H9 (cell line): ENCODE results near the gene GALNT12. TPM values are rescaled to one million over a fixed set of nuclear protein-coding genes. Genes with fewer than 3 reads are reported as not detected.

Experiments used
- DNase-seq: peaks from one replicate; pipeline ENCODE4 v3.0.0-alpha.2; 2017
- H2AFZ ChIP-seq: one replicate; pipeline ENCODE4 v1.6.1; 2013; ENCODE audit warnings: mild to moderate bottlenecking, low read length, control low read depth, moderate library complexity
- H2AK5ac ChIP-seq: 2 replicates; pipeline ENCODE4 v1.6.1; 2013; ENCODE audit warnings: low read length, control low read depth, mixed read lengths; ENCODE audit not compliant: insufficient read length
- H2BK120ac ChIP-seq: one replicate; pipeline ENCODE4 v1.6.1; 2013; ENCODE audit warnings: low read depth, mild to moderate bottlenecking, low read length, control low read depth, inconsistent platforms; ENCODE audit not compliant: poor library complexity, severe bottlenecking
- H2BK12ac ChIP-seq: 2 replicates; pipeline ENCODE4 v1.6.1; 2013; ENCODE audit warnings: low read length, control low read depth, mixed read lengths, low read depth; ENCODE audit not compliant: insufficient read length
- H2BK15ac ChIP-seq: 2 replicates; pipeline ENCODE4 v1.6.1; 2013; ENCODE audit warnings: low read depth, low read length, control low read depth
- H2BK20ac ChIP-seq: one replicate; pipeline ENCODE4 v1.6.1; 2013; ENCODE audit warnings: low read depth, mild to moderate bottlenecking, low read length, control low read depth, inconsistent platforms; ENCODE audit not compliant: poor library complexity, severe bottlenecking
- H2BK5ac ChIP-seq: 2 replicates; pipeline ENCODE4 v1.6.1; 2013; ENCODE audit warnings: low read length, control low read depth, mixed read lengths; ENCODE audit not compliant: insufficient read length
- H3K14ac ChIP-seq: 2 replicates; pipeline ENCODE4 v1.6.1; 2013; ENCODE audit warnings: low read length, control low read depth; ENCODE audit not compliant: insufficient read depth
- H3K18ac ChIP-seq: 2 replicates; pipeline ENCODE4 v1.6.1; 2013; ENCODE audit warnings: low read depth, mild to moderate bottlenecking, mixed read lengths, low read length, control low read depth; ENCODE audit not compliant: insufficient read length
- H3K23ac ChIP-seq: 2 replicates; pipeline ENCODE4 v1.6.1; 2013; ENCODE audit warnings: low read length, control low read depth, mixed read lengths, low read depth; ENCODE audit not compliant: insufficient read length
- H3K23me2 ChIP-seq: 2 replicates; pipeline ENCODE4 v1.6.1; 2013; ENCODE audit warnings: low read depth, mild to moderate bottlenecking, mixed read lengths, low read length, control low read depth; ENCODE audit not compliant: insufficient read length, poor library complexity, severe bottlenecking
- H3K27ac ChIP-seq: 2 replicates; pipeline ENCODE4 v1.5.1; 2013; ENCODE audit warnings: low read length, control low read depth, mixed read lengths, low read depth; ENCODE audit not compliant: insufficient read length
- H3K27me3 ChIP-seq: 2 replicates; pipeline ENCODE4 v1.6.1; 2013; ENCODE audit warnings: low read length, control low read depth, inconsistent platforms; ENCODE audit not compliant: insufficient read depth
- H3K4ac ChIP-seq: 2 replicates; pipeline ENCODE4 v1.6.1; 2013; ENCODE audit warnings: low read depth, mild to moderate bottlenecking, control low read depth, inconsistent platforms, low read length, moderate library complexity
- H3K4me1 ChIP-seq: 2 replicates; pipeline ENCODE4 v1.6.1; 2013; ENCODE audit warnings: low read length, control low read depth, inconsistent platforms; ENCODE audit not compliant: insufficient read depth
- H3K4me2 ChIP-seq: 2 replicates; pipeline ENCODE4 v1.6.1; 2013; ENCODE audit warnings: low read length, control low read depth, mixed read lengths; ENCODE audit not compliant: insufficient read length, insufficient read depth
- H3K56ac ChIP-seq: 2 replicates; pipeline ENCODE4 v1.6.1; 2013; ENCODE audit warnings: low read depth, mild to moderate bottlenecking, mixed read lengths, low read length, control low read depth; ENCODE audit not compliant: insufficient read length
- H3K79me1 ChIP-seq: 2 replicates; pipeline ENCODE4 v1.6.1; 2013; ENCODE audit warnings: low read depth, mild to moderate bottlenecking, moderate library complexity, low read length, control low read depth, inconsistent platforms; ENCODE audit not compliant: insufficient read depth, poor library complexity, severe bottlenecking
- H3K79me2 ChIP-seq: 2 replicates; pipeline ENCODE4 v1.6.1; 2013; ENCODE audit warnings: low read length, control low read depth, inconsistent platforms; ENCODE audit not compliant: insufficient read depth
- H3K9ac ChIP-seq: 2 replicates; pipeline ENCODE4 v1.6.1; 2013; ENCODE audit warnings: low read length, control low read depth, mixed read lengths; ENCODE audit not compliant: insufficient read length; ENCODE audit errors: extremely low read depth
- H3K9me3 ChIP-seq: one replicate; pipeline ENCODE4 v1.6.1; 2013; ENCODE audit warnings: low read depth, low read length, inconsistent platforms; ENCODE audit not compliant: control insufficient read depth
- H3T11ph ChIP-seq: one replicate; pipeline ENCODE4 v1.6.1; 2013; ENCODE audit warnings: mild to moderate bottlenecking, low read length, control low read depth, inconsistent platforms
- H4K20me1 ChIP-seq: one replicate; pipeline ENCODE4 v1.6.1; 2013; ENCODE audit not compliant: control insufficient read depth, insufficient read length, insufficient read depth
- H4K5ac ChIP-seq: 2 replicates; pipeline ENCODE4 v1.6.1; 2013; ENCODE audit warnings: low read depth, mild to moderate bottlenecking, mixed read lengths, low read length, control low read depth; ENCODE audit not compliant: insufficient read length
- H4K8ac ChIP-seq: replicated peaks from 2 replicates; pipeline ENCODE4 v1.6.1; 2013; ENCODE audit warnings: low read length, control low read depth, mixed read lengths, low read depth; ENCODE audit not compliant: insufficient read length
- H4K91ac ChIP-seq: 2 replicates; pipeline ENCODE4 v1.6.1; 2013; ENCODE audit warnings: low read depth, mild to moderate bottlenecking, moderate library complexity, mixed read lengths, low read length, control low read depth; ENCODE audit not compliant: insufficient read length
- H3K27ac Mint-ChIP-seq, 3 experiments: 2 replicates in 2 of 3; 3 replicates in 1 of 3; pipeline ENCODE4 v1.8.0; 2020 to 2021; ENCODE audit warnings: mixed read lengths in 3 of 3, mild to moderate bottlenecking in 1 of 3, moderate library complexity in 1 of 3
- H3K27me3 Mint-ChIP-seq: 2 replicates; pipeline ENCODE4 v1.8.0; 2021; ENCODE audit warnings: low read depth, mild to moderate bottlenecking, moderate library complexity, mixed read lengths
- H3K36me3 Mint-ChIP-seq, 3 experiments: 2 replicates in 2 of 3; 3 replicates in 1 of 3; pipeline ENCODE4 v1.8.0; 2020 to 2021; ENCODE audit warnings: low read depth in 3 of 3, mixed read lengths in 3 of 3; ENCODE audit not compliant: insufficient read depth in 1 of 3
- H3K4me1 Mint-ChIP-seq, 2 experiments: 2 replicates each; pipeline ENCODE4 v1.8.0; 2020; ENCODE audit warnings: mixed read lengths in 2 of 2
- H3K4me3 Mint-ChIP-seq, 2 experiments: 2 replicates in 1 of 2; 3 replicates in 1 of 2; pipeline ENCODE4 v1.8.0; 2020 to 2021; ENCODE audit warnings: mild to moderate bottlenecking in 2 of 2, mixed read lengths in 2 of 2, moderate library complexity in 1 of 2
- H3K9me3 Mint-ChIP-seq, 2 experiments: 2 replicates in 1 of 2; 3 replicates in 1 of 2; pipeline ENCODE4 v1.8.0; 2020; ENCODE audit warnings: mild to moderate bottlenecking in 2 of 2, mixed read lengths in 2 of 2, moderate library complexity in 1 of 2
- WGBS: extraction: QIAGEN DNeasy Blood & Tissue Kit; methylation state at CpG from one replicate; pipeline ENCODE4 v1.1.7; 2013; ENCODE audit warnings: missing lambda C conversion rate, low lambda C conversion rate, mixed read lengths; ENCODE audit not compliant: insufficient read length; ENCODE audit errors: extremely low coverage; 5-methylcytosine and 5-hydroxymethylcytosine counted together
- total RNA-seq: library from RNA; stranded (reverse); gene quantifications from 2 replicates; pipeline ENCODE4 v1.2.1, GENCODE V29; 2021
- TF ChIP-seq, protein P1 (sequence below): fragments of 200-600 bp; sonication (generic); conservative IDR thresholded peaks from 3 replicates; pipeline ENCODE4 v1.8.0; 2021; ENCODE audit warnings: antibody characterized with exemption, mild to moderate bottlenecking

The GALNT12 gene
- total RNA-seq, 1 experiment from 2014 or later, result 18.0 TPM

DNA sequence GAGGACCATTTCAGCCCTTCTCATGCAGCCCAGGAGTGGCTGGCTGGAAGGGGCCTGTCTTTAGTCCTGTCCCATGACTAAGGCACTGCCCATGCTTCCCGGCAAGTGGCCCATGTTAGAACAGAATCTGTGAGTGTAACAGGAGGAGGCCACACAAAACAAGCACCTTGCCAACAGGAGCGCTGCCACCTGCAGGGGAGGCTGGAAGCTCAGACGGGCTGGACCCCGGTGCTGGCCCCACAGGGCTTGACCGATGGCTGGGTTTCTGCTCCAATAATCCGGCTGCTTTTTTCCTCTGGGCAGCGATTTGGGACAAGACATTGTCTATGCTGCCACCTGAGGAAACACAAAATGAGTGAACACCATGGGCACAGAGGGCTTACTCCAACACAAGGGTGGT is 39.6 kb upstream of the GALNT12 start:
- Mint-ChIP-seq H3K9me3 (no peaks in the 10 kb centered on the region; a peak in 1 of 5 replicates), H3K4me3 (no peak overlapping the region), H3K27ac (no peak overlapping the region), H3K27me3 (no peaks in the 10 kb centered on the region), H3K36me3 (peaks cover 23 to 71% (median 71%) of the 10 kb centered on the region in 3 experiments), H3K4me1 (no peaks in the 10 kb centered on the region)
- Histone ChIP-seq H3K27ac (no peak overlapping the region), H2BK120ac (no peak overlapping the region), H3K23ac (no peak overlapping the region), H2BK15ac (no peak overlapping the region), H2BK20ac (no peak overlapping the region), H4K5ac (no peak overlapping the region), H4K91ac (no peak overlapping the region), H3T11ph (no peak overlapping the region), H3K4me1 (no peaks in the 10 kb centered on the region), H3K18ac (no peak overlapping the region), H3K56ac (no peak overlapping the region), H3K23me2 (no peaks in the 10 kb centered on the region), H3K27me3 (no peaks in the 10 kb centered on the region), H3K9ac (no peak overlapping the region), H3K79me1 (no peaks in the 10 kb centered on the region), H2BK5ac (no peak overlapping the region), H3K9me3 (no peaks in the 10 kb centered on the region), H4K8ac (no peak overlapping the region), H3K4ac (no peak overlapping the region), H3K4me2 (no peak overlapping the region), H4K20me1 (no peaks in the 10 kb centered on the region), H3K14ac (no peak overlapping the region), H2AFZ (no peak overlapping the region), H2BK12ac (no peak overlapping the region), H3K79me2 (no peaks in the 10 kb centered on the region), H2AK5ac (no peak overlapping the region)
- no CpG with 5 or more reads among the region's 7 CpGs for WGBS
- TF ChIP-seq, protein P1, sequence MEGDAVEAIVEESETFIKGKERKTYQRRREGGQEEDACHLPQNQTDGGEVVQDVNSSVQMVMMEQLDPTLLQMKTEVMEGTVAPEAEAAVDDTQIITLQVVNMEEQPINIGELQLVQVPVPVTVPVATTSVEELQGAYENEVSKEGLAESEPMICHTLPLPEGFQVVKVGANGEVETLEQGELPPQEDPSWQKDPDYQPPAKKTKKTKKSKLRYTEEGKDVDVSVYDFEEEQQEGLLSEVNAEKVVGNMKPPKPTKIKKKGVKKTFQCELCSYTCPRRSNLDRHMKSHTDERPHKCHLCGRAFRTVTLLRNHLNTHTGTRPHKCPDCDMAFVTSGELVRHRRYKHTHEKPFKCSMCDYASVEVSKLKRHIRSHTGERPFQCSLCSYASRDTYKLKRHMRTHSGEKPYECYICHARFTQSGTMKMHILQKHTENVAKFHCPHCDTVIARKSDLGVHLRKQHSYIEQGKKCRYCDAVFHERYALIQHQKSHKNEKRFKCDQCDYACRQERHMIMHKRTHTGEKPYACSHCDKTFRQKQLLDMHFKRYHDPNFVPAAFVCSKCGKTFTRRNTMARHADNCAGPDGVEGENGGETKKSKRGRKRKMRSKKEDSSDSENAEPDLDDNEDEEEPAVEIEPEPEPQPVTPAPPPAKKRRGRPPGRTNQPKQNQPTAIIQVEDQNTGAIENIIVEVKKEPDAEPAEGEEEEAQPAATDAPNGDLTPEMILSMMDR, result no peak; the same call in 2 of the 3 replicates
- DNase-seq, result no peak
